IMR-90 (cell line): ENCODE results near the gene FAIM.

Experiments used
- CTCF ChIP-seq: conservative IDR thresholded peaks from 2 replicates; pipeline ENCODE4 v1.5.1; 2012; ENCODE audit warnings: mild to moderate bottlenecking, low read depth, low read length, improper control_type of control experiment
- POLR2A ChIP-seq: IDR thresholded peaks from 2 replicates; pipeline ENCODE4 v1.6.1; 2012; ENCODE audit warnings: mild to moderate bottlenecking, low read depth, low read length

DNA sequence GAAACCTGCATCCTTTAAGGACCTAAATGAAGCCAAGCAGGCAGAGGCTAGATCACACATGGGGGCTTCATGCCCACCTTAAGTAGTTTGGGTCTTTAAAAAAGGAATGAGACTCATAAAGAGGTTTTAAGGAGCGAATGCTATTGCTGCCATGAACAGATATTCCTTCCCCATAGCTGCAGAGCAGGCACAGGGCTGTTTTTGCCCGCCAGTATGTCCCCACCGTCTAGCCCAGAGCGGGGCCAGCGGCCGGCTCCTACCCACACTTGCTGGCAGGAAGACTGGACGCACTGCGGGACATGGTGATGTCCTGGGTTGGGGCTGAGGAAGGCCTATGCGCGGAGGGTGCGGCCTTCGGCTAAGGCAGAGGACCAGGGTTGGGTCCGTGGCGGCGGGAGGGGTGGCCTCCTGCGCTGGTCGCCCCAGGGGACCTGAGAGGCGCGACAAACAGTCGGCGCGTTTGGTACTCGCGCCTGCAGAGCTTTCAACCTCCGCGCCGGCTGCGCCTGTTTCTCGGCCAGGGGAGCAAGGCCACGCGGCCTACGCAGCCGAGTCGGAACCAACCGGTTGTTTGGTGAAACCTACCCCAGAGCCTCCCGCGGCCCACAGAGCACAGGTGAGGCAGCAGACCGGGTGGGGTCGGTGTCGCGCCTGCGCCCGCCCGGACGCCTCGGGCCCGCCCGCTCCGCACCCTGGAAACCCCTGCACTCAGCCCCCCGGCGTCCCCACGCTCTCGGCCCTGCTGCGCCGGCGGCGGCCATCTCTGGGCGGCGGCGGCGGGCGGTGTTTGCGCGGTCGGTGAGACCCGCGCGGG lies at the start of gene FAIM:
- no peak for TF ChIP-seq CTCF
- TF ChIP-seq POLR2A: peak; percentile 51; the same call in 1 of the 2 replicates
